Body of pancreas (tissue), 4 donors: ENCODE results near the gene GPRIN2.

Experiments
- POLR2A ChIP-seq, 3 donors: fragments of 450-650 bp; IDR thresholded peaks; one replicate each; pipeline ENCODE4 v1.6.1; 2016; ENCODE audit warnings: antibody characterized with exemption in 3 of 3, mild to moderate bottlenecking in 2 of 3
- TF ChIP-seq, protein P1 (sequence below), 7 experiments: fragments of 450-650 bp in 4 of 7; fragments of 200-600 bp in 3 of 7; sonication (generic) in 3 of 7; IDR thresholded peaks; one replicate each; pipeline ENCODE4 v1.5.1; 2016 to 2019; ENCODE audit warnings: antibody characterized with exemption in 7 of 7

DNA sequence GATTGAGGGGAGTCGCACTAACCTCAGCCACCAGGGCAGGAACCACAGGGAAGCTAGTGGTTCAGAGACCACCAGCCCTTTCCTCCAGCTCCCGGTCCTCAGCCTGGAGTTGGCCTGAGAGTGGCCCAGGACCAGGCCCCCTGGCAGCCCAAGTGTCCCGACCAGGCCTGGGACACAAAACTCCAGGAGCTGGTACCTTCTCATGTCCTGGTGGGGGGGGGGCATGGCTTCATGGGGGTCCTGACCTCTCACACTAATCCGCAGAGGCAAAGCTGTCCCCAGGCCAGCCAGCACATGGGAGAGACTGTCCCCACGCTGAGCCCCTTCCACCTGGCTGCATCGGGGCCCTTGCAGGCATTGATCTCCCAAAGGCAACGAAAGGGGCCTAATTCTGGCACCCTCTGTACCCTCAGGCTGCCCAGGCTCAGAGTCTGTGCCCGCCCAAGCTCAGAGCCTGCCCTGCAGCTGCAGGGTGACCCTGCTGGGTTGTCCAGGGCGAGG lies 28.2 kb downstream of the GPRIN2 start:
- TF ChIP-seq, protein P1, sequence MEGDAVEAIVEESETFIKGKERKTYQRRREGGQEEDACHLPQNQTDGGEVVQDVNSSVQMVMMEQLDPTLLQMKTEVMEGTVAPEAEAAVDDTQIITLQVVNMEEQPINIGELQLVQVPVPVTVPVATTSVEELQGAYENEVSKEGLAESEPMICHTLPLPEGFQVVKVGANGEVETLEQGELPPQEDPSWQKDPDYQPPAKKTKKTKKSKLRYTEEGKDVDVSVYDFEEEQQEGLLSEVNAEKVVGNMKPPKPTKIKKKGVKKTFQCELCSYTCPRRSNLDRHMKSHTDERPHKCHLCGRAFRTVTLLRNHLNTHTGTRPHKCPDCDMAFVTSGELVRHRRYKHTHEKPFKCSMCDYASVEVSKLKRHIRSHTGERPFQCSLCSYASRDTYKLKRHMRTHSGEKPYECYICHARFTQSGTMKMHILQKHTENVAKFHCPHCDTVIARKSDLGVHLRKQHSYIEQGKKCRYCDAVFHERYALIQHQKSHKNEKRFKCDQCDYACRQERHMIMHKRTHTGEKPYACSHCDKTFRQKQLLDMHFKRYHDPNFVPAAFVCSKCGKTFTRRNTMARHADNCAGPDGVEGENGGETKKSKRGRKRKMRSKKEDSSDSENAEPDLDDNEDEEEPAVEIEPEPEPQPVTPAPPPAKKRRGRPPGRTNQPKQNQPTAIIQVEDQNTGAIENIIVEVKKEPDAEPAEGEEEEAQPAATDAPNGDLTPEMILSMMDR (IDR thresholded peaks at IDR 0.05): no peak
- no peak for TF ChIP-seq POLR2A (IDR thresholded peaks at IDR 0.05)
